ENCODE results near the gene MS4A7.

MS4A7 gene

DNA sequence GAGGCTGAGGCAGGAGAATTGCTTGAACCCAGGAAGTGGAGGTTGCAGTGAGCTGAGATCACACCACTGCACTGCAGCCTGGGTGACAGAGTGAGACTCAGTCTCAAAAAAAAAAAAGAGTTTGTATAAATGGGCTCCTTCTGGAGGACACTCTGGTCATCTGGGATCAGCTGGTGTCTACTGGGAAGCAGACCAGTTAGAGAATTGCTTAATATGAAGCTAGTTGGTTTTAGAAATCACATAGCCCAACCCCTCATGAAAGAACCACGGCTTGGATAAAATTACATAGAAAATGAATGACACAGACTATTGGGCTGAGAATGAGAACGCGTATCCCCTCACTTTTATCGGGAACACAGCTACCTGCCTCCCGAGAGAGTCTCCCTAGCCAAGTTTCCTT is 14.7 kb downstream of the MS4A7 start:
- TF ChIP-seq, protein P1, sequence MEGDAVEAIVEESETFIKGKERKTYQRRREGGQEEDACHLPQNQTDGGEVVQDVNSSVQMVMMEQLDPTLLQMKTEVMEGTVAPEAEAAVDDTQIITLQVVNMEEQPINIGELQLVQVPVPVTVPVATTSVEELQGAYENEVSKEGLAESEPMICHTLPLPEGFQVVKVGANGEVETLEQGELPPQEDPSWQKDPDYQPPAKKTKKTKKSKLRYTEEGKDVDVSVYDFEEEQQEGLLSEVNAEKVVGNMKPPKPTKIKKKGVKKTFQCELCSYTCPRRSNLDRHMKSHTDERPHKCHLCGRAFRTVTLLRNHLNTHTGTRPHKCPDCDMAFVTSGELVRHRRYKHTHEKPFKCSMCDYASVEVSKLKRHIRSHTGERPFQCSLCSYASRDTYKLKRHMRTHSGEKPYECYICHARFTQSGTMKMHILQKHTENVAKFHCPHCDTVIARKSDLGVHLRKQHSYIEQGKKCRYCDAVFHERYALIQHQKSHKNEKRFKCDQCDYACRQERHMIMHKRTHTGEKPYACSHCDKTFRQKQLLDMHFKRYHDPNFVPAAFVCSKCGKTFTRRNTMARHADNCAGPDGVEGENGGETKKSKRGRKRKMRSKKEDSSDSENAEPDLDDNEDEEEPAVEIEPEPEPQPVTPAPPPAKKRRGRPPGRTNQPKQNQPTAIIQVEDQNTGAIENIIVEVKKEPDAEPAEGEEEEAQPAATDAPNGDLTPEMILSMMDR (IDR thresholded peaks at IDR 0.05), result no peak
- Mint-ChIP-seq H3K4me3 (no peak overlapping the region), H3K36me3 (ENCODE audit: low read depth) (no peaks in the 10 kb centered on the region), H3K9me3 (no peaks in the 10 kb centered on the region), H3K27me3 (ENCODE audit: low read depth, poor library complexity) (no peaks in the 10 kb centered on the region), H3K27ac (no peak overlapping the region), H3K4me1 (no peaks in the 10 kb centered on the region)
- no peak for DNase-seq

DNA sequence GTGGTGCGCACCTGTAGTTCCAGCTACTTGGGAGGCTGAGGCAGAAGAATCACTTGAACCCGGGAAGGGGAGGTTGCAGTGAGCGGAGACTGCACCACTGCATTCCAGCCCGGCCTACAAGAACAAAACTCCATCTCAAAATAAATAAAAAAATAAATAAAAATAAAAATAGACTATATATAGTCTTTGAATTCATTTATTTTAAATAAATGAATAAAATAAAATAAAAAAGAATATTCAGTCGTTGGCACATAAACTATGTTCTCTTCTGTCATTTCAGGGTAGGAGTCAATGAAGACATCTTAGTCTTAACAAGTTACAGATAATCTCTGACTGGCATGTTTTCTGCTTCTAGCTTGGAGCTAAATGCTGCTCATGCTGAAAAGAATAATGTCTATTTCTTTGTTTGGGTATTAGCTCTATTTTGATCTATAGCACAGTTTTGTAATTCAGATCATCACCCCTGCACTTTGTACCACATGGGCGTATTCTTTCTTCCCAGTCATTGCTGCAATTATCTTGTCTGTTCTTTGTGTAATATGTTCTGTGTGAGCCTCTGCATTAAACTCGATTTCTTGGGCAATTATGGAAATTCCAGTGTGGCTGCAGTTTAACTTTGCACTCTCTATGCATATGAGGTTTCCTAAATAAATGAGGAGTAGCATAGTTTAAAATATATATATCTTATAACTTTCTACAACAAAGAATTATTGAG is 16.5 kb downstream of the MS4A7 start:
- no peak for DNase-seq
- TF ChIP-seq, protein P1 (IDR thresholded peaks at IDR 0.05), result no peak
- Mint-ChIP-seq H3K27me3 (ENCODE audit: low read depth, poor library complexity) (no peaks in the 10 kb centered on the region), H3K4me1 (no peaks in the 10 kb centered on the region), H3K4me3 (no peak overlapping the region), H3K9me3 (no peaks in the 10 kb centered on the region), H3K27ac (no peak overlapping the region), H3K36me3 (ENCODE audit: low read depth) (no peaks in the 10 kb centered on the region)

DNA sequence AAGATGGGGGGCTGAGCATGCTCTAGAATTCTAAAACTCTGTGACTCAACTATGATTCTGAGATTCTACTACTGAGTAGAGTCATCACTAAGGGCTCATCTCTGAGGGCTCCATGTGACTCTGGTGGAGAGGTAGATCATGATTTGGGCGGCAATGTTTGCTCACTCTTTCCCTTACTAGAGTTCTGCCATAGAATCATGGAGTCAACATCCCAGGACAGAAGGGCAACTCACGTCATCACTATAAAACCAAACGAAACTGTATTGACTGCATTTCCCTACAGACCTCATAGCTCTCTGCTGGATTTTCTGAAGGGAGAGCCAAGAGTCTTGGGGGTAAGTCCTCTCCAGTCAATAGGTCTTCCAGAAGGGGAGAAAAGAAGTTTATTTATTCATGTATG is 18.1 kb downstream of the MS4A7 start, which contains the start of gene MS4A14:
MS4A14 (plus strand) TSS at position 78 of the 400 bp plus-strand sequence; CDS start at position 198, 120 bp downstream.
- H3K9me3 Mint-ChIP-seq, result no peaks in the 10 kb centered on the region
- no peak within 1 kb of the TSS for H3K4me3 Mint-ChIP-seq
- no peak for DNase-seq
- peaks cover 5% of the 10 kb centered on the region for H3K27me3 Mint-ChIP-seq (ENCODE audit: low read depth, poor library complexity)
- H3K4me1 Mint-ChIP-seq, result no peaks in the 10 kb centered on the region
- H3K36me3 Mint-ChIP-seq (ENCODE audit: low read depth), result no peaks in the 10 kb centered on the region
- no peak within 1 kb of the TSS for H3K27ac Mint-ChIP-seq
- TF ChIP-seq, protein P1 (IDR thresholded peaks at IDR 0.05), result no peak

DNA sequence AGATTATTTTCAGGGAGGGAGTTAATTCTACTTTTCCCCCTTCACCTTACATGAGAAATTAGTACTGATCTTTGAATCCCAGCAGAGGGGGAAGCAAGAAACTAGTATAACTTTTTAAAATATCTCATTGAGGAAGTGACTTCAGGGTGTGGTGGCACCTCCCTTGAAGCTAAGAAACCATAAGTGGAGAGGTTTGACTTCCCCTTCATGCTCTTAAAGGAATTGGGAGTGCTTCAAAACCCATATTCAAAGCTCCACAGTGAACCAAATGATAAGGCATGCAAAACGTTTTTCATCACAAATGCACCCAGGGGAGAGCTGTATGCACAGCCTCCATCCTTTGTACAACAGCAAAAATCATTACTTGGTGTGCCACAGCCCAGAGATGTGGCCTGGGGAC is 18.5 kb downstream of the MS4A7 start:
- no peaks in the 10 kb centered on the region for H3K36me3 Mint-ChIP-seq (ENCODE audit: low read depth)
- H3K27ac Mint-ChIP-seq, result no peak overlapping the region

DNA sequence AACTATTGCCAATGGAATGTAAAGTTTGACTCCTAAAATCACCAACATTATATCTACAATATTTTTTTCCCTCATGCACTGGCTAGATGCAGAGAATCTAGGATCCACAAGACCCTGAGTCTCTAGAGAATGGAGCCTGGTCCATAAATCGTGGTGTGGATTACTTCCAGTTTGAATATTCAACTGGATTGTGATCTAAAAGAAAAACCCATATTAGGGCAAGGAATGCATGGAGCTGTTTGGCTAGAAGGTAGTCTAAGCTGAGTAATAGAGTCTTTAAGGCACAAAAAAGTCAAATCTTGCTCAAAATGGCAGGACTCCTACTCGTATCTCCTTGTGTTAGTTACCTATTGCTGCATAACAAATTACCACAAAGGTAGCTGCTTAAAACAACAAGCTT is 41.7 kb downstream of the MS4A7 start:
- TF ChIP-seq, protein P1 (IDR thresholded peaks at IDR 0.05), result no peak
- Mint-ChIP-seq H3K4me3 (no peak overlapping the region), H3K27ac (no peak overlapping the region), H3K4me1 (no peaks in the 10 kb centered on the region), H3K36me3 (ENCODE audit: low read depth) (no peaks in the 10 kb centered on the region), H3K27me3 (ENCODE audit: low read depth, poor library complexity) (peaks cover 13% of the 10 kb centered on the region), H3K9me3 (no peaks in the 10 kb centered on the region)
- no peak for DNase-seq

More for the DNA sequence above, 18.5 kb downstream of the MS4A7 start:
- H3K4me3 Mint-ChIP-seq, result no peak overlapping the region
- H3K4me1 Mint-ChIP-seq, result no peaks in the 10 kb centered on the region
- no peak for DNase-seq
- TF ChIP-seq, protein P1 (IDR thresholded peaks at IDR 0.05), result no peak
- H3K9me3 Mint-ChIP-seq, result no peaks in the 10 kb centered on the region
- peaks cover 5% of the 10 kb centered on the region for H3K27me3 Mint-ChIP-seq (ENCODE audit: low read depth, poor library complexity)

DNA sequence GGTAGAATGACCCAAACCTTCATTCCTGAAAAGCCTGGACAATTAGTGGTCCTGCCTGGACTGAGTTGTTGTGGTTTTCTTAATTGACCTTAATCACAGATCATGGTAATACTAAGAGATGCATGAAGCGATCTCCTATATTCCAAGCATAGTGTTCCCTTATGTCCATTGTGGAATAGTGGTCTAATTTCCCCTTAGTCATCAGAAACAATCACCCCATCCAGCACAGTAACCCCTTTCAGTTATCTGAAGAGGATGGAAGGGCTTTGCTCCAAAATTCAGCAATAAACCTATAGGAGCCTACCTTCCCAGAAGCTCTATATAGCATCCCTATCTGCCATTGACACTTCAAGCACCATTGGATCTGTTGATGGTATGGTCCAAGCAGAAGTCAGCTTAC is 44.3 kb downstream of the MS4A7 start:
- no peak for DNase-seq
- Mint-ChIP-seq H3K36me3 (ENCODE audit: low read depth) (no peaks in the 10 kb centered on the region), H3K4me1 (no peaks in the 10 kb centered on the region), H3K9me3 (no peaks in the 10 kb centered on the region), H3K27ac (no peak overlapping the region), H3K4me3 (no peak overlapping the region), H3K27me3 (ENCODE audit: low read depth, poor library complexity) (peaks cover 3% of the 10 kb centered on the region)
- TF ChIP-seq, protein P1 (IDR thresholded peaks at IDR 0.05), result no peak
